ENCODE data around the gene BUD31.

DNA sequence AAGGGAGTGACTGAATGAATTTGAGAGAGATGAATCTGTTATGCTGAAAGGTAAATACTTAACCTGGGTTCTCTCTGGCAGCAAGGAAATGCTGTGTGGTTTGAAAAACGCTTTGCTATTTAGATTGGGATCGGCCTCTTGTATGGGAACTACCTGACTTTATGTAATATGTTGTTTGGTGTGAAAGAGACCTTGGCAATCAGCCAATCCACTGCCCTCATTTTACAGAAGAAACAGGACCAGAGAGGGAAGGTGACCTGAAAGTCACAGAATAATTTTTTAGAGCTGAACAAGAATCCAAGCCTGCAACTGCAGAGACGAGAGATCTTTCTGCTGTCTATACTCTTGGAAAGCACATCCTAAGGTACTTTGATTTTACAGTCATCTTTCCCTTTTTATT is 1.0 kb downstream of the BUD31 start:
- TF ChIP-seq CTCF (IDR thresholded peaks at IDR 0.05), result no peak
- TF ChIP-seq POLR2A (IDR thresholded peaks at IDR 0.05; ENCODE audit: low read depth), result no peak
- TF ChIP-seq POLR2AphosphoS5 (IDR thresholded peaks at IDR 0.05), result no peak
- no peak for TF ChIP-seq EP300 (IDR thresholded peaks at IDR 0.05)
